ENCODE measurements around the gene USPL1. TPM values are rescaled to one million over a fixed set of nuclear protein-coding genes. Genes with fewer than 3 reads are reported as not detected.

USPL1 gene
- total and polyA plus RNA-seq, 11 donors, result 4.5 to 14.3 (median 10.1) TPM

DNA sequence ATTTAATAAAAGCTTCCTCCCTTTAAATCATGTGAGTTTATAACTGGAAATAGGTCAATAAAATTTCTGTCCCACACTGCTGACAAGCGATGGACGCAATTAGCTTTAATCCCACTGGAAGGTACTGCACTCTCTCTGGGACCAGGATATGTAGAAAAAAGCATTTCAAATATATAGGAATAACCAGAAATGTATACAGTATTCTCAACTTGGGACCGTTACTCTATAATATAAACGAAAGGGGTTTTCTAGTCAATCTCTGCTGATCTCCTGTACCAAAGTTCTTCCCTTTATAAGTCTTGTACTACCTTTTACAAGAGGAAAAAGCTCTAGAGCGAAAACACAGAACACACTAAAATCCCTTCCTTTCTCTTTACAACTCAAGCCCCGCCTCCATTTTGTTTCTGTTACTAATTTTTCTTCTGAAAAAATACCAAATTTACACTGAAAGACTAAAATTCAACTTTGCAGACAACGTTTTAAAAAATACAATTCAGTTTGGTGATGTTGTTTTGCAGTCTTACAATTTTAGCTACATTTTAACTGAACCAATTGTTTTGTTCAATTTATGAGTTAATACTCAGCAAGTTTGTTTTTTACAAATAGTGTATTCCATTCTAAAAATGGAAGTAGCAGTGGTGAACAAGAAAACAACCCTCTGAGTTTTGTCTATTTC is 1.7 kb upstream of the USPL1 start:
- no peak for DNase-seq
- peak overlapping the region; percentile 28 to 89 (median 84) for H3K4me3 ChIP-seq
- H3K4me1 ChIP-seq, result peaks cover 0 to 37% (median 25%) of the 10 kb centered on the region in 12 donors
- no peak for ATAC-seq
- TF ChIP-seq, protein P1, sequence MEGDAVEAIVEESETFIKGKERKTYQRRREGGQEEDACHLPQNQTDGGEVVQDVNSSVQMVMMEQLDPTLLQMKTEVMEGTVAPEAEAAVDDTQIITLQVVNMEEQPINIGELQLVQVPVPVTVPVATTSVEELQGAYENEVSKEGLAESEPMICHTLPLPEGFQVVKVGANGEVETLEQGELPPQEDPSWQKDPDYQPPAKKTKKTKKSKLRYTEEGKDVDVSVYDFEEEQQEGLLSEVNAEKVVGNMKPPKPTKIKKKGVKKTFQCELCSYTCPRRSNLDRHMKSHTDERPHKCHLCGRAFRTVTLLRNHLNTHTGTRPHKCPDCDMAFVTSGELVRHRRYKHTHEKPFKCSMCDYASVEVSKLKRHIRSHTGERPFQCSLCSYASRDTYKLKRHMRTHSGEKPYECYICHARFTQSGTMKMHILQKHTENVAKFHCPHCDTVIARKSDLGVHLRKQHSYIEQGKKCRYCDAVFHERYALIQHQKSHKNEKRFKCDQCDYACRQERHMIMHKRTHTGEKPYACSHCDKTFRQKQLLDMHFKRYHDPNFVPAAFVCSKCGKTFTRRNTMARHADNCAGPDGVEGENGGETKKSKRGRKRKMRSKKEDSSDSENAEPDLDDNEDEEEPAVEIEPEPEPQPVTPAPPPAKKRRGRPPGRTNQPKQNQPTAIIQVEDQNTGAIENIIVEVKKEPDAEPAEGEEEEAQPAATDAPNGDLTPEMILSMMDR (IDR thresholded peaks at IDR 0.05), result no peak
- no peak for TF ChIP-seq POLR2A (IDR thresholded peaks at IDR 0.05)
- 2 to 4% (median 3%) methylated on average over 7 of the region's 7 CpGs for WGBS, 4 donors
- H3K36me3 ChIP-seq, result peaks cover 0 to 4% (median 0%) of the 10 kb centered on the region in 9 donors
- H3K9me3 ChIP-seq, result no peaks in the 10 kb centered on the region
- peak overlapping the region; percentile 98 to 100 (median 99) for H3K27ac ChIP-seq
- intact Hi-C loops (cut with DNase I), result loop anchor here in 8 of 10 donors (2.0 to 10.0 kb wide), 13 partner anchors 43 to 484 kb away; partner anchors contain the start of genes HMGB1 (in 4 of the 8), KATNAL1 (in 2 of the 8) and UBE2L5 (in 1 of the 8)
- H3K27me3 ChIP-seq, result no peaks in the 10 kb centered on the region

- DNase-seq (peak; percentile 61 to 83 (median 76)), ATAC-seq (peak; percentile 64 to 78 (median 74))
- peak overlapping the region; percentile 47 to 89 (median 84) for H3K4me3 ChIP-seq
- H3K4me1 ChIP-seq, result peaks cover 0 to 42% (median 25%) of the 10 kb centered on the region in 12 donors
- no peak for TF ChIP-seq POLR2A (IDR thresholded peaks at IDR 0.05)
- TF ChIP-seq, protein P1 (IDR thresholded peaks at IDR 0.05), result peak in 3 of 12 donors; percentile 17 to 26 (median 19)
- H3K9me3 ChIP-seq, result no peaks in the 10 kb centered on the region
- intact Hi-C loops (cut with DNase I), result loop anchor here in 9 of 10 donors (1.0 to 10.0 kb wide), 17 partner anchors 44 to 485 kb away; partner anchors contain the start of genes HMGB1 (in 7 of the 9), KATNAL1 (in 2 of the 9) and UBE2L5 (in 1 of the 9)
- 0 to 1% (median 0%) methylated on average over 12 of the region's 12 CpGs for WGBS, 4 donors
- H3K27me3 ChIP-seq, result no peaks in the 10 kb centered on the region
- H3K27ac ChIP-seq, result peak overlapping the region; percentile 98 to 100 (median 99)
- H3K36me3 ChIP-seq, result peaks cover 0 to 8% (median 3%) of the 10 kb centered on the region in 9 donors
Observed at GRCh38 chr13:30616927-30617314, 799 bp upstream of the USPL1 start.

DNA sequence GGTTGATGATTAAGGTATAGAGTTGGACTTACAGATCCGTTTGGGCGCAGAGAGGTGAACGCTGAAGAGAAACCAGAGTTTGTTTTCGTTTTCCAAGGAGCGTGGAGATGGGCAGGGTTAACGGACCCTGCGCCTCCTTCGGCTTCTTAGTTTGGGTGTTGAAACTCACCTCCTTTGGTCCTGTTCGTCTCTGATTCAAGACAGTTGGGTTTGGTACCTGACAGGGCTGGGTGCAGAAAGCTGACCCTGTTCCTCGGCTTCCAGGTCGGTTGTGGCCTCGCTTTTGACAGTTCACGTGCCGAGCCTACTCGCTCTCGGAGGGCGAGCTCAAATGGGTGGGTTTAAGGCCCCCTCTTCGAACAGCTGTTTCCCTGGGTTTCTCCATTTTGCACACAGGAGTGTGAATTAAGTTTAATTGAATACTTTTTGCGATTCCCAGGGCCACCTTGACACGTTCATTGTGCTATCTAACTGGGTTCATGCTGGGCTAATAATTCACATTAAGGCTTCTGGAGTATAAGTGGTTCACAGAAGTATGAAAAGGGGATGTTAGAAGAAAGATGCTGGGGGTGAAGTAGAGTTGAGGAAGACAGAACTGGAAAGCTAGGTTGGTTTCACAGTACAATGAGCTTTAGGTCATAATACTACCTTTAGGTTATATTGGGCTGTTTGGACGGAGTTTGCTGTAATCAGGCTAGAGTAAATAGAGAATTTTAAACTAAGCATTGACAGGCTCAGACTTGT is 638 bp downstream of the USPL1 start:
- TF ChIP-seq, protein P1 (IDR thresholded peaks at IDR 0.05), result no peak
- TF ChIP-seq POLR2A (IDR thresholded peaks at IDR 0.05), result no peak
- no peak for ATAC-seq
- no peaks in the 10 kb centered on the region for H3K27me3 ChIP-seq
- WGBS, 4 donors, result 0 to 1% (median 1%) methylated on average over 20 to 21 of the region's 21 CpGs
- H3K27ac ChIP-seq, result peak overlapping the region; percentile 63 to 100 (median 99)
- H3K4me1 ChIP-seq, result peaks cover 0 to 49% (median 25%) of the 10 kb centered on the region in 12 donors
- intact Hi-C loops (cut with DNase I), result loop anchor here in 7 of 10 donors (5.0 to 10.0 kb wide), 7 partner anchors 46 to 486 kb away; partner anchors contain the start of gene HMGB1 (in 2 of the 7)
- peak in 2 of 5 donors; percentile 24 to 34 for DNase-seq
- H3K4me3 ChIP-seq, result peak overlapping the region; percentile 57 to 89 (median 84)
- no peaks in the 10 kb centered on the region for H3K9me3 ChIP-seq
- peaks cover 0 to 22% (median 12%) of the 10 kb centered on the region in 9 donors for H3K36me3 ChIP-seq
